CD1c-positive myeloid dendritic cell (primary cell): Measurements from ENCODE around the gene FAM8A1.

ENCODE experiments used
- DNase-seq: peaks from one replicate; pipeline ENCODE4 v3.0.0-alpha.2; 2016; ENCODE audit errors: extremely low spot score

The FAM8A1 gene

GRCh38 chr6:17601386-17601703 lies 1.2 kb downstream of the FAM8A1 start:
- DNase-seq, result no peak

GRCh38 chr6:17602888-17603287 lies 2.8 kb downstream of the FAM8A1 start:
- DNase-seq, result no peak

GRCh38 chr6:17606606-17607005 lies 6.5 kb downstream of the FAM8A1 start:
- DNase-seq, result no peak

GRCh38 chr6:17610835-17611234 lies 10.7 kb downstream of the FAM8A1 start:
- DNase-seq, result no peak

GRCh38 chr6:17612048-17612447 lies 11.9 kb downstream of the FAM8A1 start:
- DNase-seq, result no peak

- DNase-seq, result no peak
These were observed 15.7 kb downstream of the FAM8A1 start for GRCh38 chr6:17615794-17616193.

GRCh38 chr6:17621003-17621402 lies 20.9 kb downstream of the FAM8A1 start:
- DNase-seq, result no peak

- DNase-seq, result no peak
These were observed 22.0 kb downstream of the FAM8A1 start for GRCh38 chr6:17622144-17622543.

- no peak for DNase-seq
These were observed 24.3 kb downstream of the FAM8A1 start for GRCh38 chr6:17624396-17624795.

GRCh38 chr6:17628873-17629272 lies 28.8 kb downstream of the FAM8A1 start:
- DNase-seq, result no peak

- DNase-seq, result no peak
These were observed 29.9 kb downstream of the FAM8A1 start for GRCh38 chr6:17629824-17630510.

- no peak for DNase-seq
These were observed 30.5 kb downstream of the FAM8A1 start for GRCh38 chr6:17630511-17631073.

GRCh38 chr6:17632934-17633333 lies 32.8 kb downstream of the FAM8A1 start:
- no peak for DNase-seq

GRCh38 chr6:17633465-17634188 lies 33.5 kb downstream of the FAM8A1 start:
- DNase-seq, result no peak

- DNase-seq, result no peak
These were observed 35.5 kb downstream of the FAM8A1 start for GRCh38 chr6:17635568-17635967.

GRCh38 chr6:17638212-17638715 lies 38.2 kb downstream of the FAM8A1 start:
- DNase-seq, result no peak

- no peak for DNase-seq
These were observed 40.4 kb downstream of the FAM8A1 start for GRCh38 chr6:17640477-17640917.

GRCh38 chr6:17648745-17649144 lies 48.6 kb downstream of the FAM8A1 start:
- DNase-seq, result no peak

- DNase-seq, result no peak
These were observed 50.7 kb downstream of the FAM8A1 start for GRCh38 chr6:17650656-17651309.

- no peak for DNase-seq
These were observed 53.2 kb downstream of the FAM8A1 start for GRCh38 chr6:17653198-17653882.

- no peak for DNase-seq
These were observed 56.0 kb downstream of the FAM8A1 start for GRCh38 chr6:17656092-17656491.

GRCh38 chr6:17656644-17657043 lies 56.5 kb downstream of the FAM8A1 start:
- DNase-seq, result no peak
